ENCODE measurements around the gene ATXN1. TPM values are rescaled to one million over a fixed set of nuclear protein-coding genes. Genes with fewer than 3 reads are reported as not detected.

ATXN1 gene
- polyA plus RNA-seq, 3 donors = 17.7 to 21.1 (median 20.5) TPM

DNA sequence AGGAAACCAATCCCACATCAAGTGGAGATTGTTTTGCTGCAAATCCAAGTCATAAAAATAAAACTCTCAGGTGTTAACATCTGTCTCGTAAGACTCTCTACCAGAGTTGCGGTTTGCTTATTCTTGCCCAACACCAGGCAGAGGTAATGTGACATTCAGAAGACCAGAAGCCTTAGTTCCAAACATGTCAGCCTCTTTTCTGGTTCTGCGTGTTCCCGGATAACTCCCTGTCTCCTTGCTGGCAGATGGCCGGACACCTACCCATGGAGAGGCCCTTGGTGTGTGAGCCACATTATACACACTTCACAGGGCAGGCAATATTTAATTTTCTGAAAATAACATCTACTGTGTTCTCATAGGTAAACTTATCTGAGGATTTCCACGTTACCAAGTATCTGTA, 449.5 kb downstream of the ATXN1 start:
- DNase-seq = no peak

GRCh38 chr6:16306334-16306733, 454.9 kb downstream of the ATXN1 start:
- DNase-seq = no peak

DNA sequence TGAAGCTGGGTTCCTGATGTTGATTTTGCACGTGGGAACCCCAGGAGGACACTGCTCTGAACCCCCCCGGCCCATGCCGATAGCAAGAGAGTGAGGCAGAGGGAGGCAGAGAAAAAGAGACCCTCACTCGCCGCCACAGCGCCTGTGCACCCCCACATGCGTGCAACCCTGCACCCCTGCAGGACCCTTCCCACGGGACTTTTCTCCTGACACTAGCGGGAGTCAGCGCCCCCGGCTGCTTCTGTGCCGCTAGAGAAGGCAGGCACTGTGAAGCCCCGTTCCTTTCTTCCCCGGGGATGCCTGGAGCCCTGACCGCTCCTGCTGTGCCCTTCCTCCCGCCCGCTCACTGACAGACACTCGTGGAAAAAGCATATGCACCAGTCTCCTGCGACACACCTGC, 455.5 kb downstream of the ATXN1 start:
- DNase-seq = no peak

DNA sequence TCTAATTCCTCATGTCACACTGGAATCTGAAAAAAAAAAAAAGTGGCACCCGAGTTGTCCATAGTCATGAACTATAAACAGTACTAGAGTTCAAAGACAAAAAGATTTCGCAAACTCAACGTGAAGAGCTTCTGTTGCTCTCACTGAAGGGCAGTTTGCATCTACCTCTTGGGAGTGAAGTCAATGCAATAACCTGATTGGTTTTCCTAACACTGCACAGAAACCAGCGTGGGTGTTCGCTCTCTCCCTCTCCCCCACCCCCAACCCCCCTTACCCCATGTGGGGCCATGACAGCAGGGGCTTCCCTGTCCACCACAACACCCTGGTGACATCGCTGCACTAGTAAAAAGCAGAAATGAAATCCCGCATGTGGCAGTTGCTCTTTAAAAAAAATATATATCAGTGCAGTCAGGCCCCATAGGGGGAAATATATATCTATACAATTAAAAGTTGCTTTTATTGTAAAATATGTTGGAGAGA, 456.0 kb downstream of the ATXN1 start:
- DNase-seq = no peak

- no peak for DNase-seq
Observed at GRCh38 chr6:16302721-16303552, 458.3 kb downstream of the ATXN1 start.

- DNase-seq = no peak
Observed at GRCh38 chr6:16301511-16301910, 459.7 kb downstream of the ATXN1 start.

- DNase-seq = no peak
Observed at GRCh38 chr6:16299861-16300260, 461.4 kb downstream of the ATXN1 start.

DNA sequence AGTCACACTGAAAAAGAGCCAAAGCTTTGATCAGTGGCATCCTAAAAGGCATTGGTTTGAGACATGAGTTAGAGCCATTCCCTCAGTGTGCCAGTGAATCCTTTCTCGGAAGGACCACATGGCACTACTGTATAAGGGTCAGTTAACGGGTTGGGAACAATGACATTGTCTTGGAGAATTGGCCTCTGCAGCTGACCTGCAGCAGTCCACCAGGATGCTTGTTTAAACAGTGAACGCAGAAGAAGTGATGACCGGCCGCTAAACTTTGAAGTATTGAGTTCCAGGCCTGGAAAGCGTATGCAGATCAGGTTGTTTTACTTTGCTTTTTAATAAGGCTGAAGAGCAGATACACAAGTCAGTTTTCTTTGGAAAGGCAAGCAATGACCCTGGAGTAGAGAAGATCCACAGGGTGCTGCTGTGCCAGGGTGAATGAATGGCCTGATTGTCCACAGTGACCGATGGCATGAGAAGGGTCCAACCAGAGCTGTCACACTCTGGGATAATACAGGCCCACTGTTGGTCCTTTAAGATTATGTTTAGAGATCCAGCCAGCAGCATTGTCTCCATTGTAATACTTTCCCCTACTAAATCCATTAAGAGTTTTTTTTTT, 465.1 kb downstream of the ATXN1 start:
- no peak for DNase-seq

GRCh38 chr6:16295471-16295870, 465.8 kb downstream of the ATXN1 start:
- no peak for DNase-seq

- DNase-seq = no peak
Observed at GRCh38 chr6:16295060-16295459, 466.2 kb downstream of the ATXN1 start.

DNA sequence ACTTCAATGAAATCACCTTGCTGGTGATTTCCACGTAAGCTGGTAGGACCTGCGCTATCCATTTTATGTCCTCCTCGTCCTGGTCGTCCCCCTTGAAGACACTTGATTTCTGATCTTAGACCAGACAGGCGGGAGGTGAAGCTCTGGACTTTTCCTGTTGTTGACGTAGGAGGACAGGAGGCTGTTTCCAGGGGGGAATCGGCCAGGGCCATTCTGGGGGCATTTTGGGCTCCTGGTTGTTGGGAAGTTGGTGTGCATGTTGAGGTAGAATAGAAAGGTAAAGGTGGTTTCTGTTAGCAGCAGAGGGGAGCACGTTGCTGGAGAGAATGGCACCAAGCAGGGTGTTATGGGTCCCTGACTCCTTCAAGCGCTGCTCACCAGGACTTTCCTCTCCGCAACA, 466.9 kb downstream of the ATXN1 start:
- no peak for DNase-seq

- DNase-seq = no peak
Observed at GRCh38 chr6:16292942-16293341, 468.3 kb downstream of the ATXN1 start.

DNA sequence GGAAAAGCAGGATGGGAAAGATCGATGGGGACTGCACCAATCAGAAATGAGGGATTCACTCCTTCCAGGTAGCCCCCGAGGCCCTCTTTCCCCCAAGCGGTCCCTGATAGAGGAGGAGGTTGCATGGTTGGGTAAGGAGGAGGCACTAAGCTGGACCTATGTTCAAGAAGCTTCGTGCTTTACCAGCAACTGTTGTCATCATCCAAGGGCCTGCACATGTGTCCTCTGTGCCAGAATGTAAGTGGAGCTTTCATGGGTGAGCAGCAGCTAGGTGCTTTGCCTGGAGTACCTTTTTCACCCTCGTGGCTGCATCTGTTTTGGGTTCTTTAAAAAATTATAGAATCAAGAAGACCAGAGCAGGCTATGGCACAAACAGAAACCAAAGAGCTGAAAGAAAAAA, 468.8 kb downstream of the ATXN1 start:
- no peak for DNase-seq

DNA sequence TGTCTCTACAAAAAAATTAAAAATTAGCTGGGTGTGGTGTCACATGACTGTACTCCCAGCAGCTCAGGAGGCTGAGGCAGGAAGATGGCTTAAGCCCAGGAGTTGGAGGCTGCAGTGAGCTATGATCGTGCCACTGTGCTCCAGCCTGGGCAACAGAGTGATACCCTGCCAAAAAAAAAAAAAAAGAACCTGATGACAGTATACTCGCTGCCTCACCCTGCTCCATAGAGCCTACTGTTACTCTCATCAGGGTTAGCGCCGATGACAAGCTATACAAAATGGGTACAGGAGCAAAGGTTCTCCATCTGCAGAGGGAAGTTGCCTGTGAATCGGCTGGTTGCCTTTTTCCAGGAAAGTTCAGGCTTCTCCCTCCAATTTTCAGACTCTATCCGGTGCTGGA, 469.5 kb downstream of the ATXN1 start:
- no peak for DNase-seq

GRCh38 chr6:16288163-16288562, 473.1 kb downstream of the ATXN1 start:
- no peak for DNase-seq

DNA sequence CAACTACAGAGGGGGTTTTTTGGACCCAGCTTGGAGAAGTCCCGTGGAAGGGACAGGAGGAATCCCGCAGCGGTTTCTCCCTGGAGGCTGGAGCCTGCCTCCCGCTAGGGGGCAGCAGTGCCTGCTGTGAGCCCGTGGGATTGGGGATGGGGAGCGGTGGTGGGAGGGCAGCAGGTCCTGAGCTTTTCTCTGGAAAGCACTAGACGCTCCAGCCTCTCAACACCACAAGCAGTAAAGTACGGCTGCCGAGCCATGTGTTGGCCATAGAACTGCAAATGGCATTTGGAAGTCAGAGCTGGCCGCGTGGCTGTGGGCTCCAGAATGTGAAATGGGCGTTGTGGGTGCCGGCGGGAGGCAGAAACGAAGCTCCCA, 475.1 kb downstream of the ATXN1 start:
- DNase-seq = peak; percentile 54

DNA sequence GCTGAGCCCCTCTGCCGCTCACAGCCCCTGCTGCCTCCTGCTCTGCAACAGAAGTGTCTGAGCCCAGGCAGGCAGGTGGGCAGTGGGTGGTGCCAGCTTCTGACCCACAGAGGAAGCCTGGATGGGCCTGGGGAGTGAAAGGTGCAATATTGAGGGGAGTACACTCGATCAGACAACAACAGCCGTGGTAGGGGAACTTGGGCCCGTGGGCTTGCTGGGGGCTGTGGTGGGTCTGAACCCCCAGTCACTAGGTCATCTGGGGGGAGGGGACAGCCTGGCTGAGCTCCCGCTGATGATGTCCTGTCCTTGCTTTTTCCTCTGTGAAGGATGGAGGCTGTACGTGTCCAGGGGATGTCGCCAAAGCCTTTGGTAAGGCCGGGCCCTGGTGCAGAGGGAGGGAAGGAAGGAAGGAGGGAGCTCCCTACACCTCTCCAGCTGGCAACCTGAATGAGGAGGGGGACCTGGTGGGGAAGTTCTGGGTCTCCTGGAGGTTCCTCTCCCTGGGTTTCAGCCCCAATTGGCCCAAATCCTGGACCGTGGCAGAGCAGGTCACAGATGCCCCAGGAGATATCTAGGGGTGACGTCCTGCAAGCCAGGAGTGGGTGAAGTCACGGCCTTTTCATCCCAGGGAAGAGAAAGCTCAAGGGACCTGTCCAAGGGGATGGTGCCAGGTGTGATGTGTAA, 475.7 kb downstream of the ATXN1 start:
- DNase-seq = no peak

DNA sequence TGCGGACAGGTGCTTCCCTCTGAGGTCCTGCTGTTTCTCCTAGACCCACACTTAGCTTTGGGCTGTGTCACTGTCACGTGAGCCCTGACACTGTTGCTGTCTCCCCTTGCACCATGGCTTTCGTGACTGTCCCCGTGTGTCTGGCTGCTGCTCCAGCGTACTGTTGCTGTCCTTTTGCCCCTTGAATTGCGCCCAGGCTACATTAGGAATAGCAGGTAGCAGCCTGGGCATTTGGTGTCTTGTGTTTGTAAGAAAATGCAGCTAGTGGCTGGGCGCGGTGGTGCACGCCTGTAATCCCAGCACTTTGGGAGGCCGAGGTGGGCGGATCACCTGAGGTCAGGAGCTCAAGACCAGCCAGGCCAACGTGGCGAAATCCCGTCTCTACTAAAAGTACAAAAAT, 476.8 kb downstream of the ATXN1 start:
- no peak for DNase-seq

GRCh38 chr6:16282370-16282769, 478.9 kb downstream of the ATXN1 start:
- DNase-seq = no peak

DNA sequence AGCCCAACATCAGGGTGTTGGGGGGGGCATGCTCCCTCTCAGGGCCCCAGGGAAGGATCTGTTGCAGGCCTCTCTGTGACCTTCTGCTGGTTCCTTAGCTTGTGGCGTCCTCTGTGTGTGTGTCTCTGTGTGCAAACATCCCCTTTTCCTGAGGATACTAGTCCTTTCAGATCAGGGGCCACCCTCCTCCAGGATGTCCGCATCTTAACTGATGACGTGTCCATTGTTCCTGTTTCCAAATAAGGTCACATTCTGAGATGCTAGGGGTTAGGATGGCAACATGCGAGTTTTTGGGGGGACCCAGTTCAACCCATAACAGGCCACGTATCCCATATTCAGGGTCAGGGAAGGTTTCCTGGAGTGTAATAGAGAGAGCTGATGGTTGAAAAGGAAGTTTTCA, 482.0 kb downstream of the ATXN1 start:
- DNase-seq = no peak

DNA sequence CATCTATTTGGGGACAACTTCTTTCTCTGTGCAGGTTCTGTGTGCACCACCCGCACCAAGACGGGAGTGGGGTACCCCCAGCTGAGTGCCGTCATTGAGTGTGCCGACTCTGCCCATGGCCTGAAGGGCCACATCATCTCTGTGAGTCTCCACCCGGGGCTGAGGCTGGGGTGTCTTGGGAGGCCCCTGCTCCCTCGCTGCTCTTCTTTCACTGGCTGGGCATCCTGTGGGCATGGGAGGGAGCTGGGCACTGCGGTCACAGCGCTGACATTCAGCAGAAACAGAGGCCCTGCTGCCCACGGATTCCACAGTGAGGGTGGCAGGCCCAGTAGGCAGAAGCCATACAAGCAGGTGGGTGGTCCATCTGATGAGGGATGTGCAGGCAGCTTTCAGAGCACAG, 482.5 kb downstream of the ATXN1 start:
- no peak for DNase-seq

DNA sequence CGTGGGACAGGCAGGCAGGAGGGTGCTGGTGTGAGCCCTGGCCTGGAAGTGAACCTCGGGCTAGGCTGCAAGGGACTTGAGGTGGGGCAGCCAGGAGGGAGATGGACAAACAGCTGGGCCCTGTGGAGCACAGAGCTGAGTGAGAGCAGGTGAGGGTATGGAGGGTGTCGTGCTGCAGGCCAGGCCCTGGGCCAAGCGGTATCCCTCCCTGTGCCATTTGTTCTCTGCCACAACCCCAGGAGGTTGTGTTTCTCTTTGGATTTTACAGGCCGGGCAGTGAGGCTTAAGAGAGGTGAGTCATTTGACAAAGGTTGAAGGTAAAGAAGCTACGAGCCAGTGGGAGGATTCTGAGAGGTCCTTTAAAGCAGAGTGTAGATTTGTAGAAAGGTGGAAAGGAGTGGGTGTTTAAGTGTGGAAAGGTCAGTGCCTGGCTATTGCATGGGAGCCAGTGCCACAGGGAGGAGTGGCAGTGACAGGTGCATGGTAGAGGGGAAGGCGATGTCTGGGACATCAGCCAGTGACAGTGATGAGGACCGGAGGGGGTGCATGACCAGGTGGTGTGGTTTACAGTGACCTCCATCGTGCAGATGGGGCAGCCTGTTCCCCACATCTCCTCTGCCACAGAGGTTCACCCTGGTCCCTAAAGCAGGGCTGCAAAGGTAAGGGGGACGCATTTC, 483.1 kb downstream of the ATXN1 start:
- no peak for DNase-seq
